Muscle layer of duodenum (tissue), 2 donors: ENCODE data around the gene ADIPOQ.
"Not testable (repeated sequence)": the region's sequence is repeated elsewhere in the genome, so short reads cannot be mapped to it uniquely, and the experiment has no call there.

ENCODE experiments used
- H3K27ac ChIP-seq: one replicate; pipeline ENCODE4 v1.7.0; 2013; ENCODE audit warnings: mild to moderate bottlenecking, low read length
- H3K27me3 ChIP-seq: one replicate; pipeline ENCODE4 v1.7.0; 2013; ENCODE audit warnings: low read depth, mild to moderate bottlenecking, control low read depth, low read length
- H3K36me3 ChIP-seq, 2 donors: one replicate each; pipeline ENCODE4 v1.7.0; 2013; ENCODE audit warnings: low read length in 2 of 2, control low read depth in 1 of 2, mild to moderate bottlenecking in 1 of 2; ENCODE audit not compliant: insufficient read depth in 2 of 2, control insufficient read depth in 1 of 2
- H3K4me1 ChIP-seq, 2 donors: one replicate each; pipeline ENCODE4 v1.7.0; 2013; ENCODE audit warnings: low read length in 2 of 2, mild to moderate bottlenecking in 2 of 2, control low read depth in 1 of 2, moderate library complexity in 1 of 2; ENCODE audit not compliant: insufficient read depth in 2 of 2, control insufficient read depth in 1 of 2
- H3K4me3 ChIP-seq, 2 donors: one replicate each; pipeline ENCODE4 v1.7.0; 2013; ENCODE audit warnings: low read length in 2 of 2, low read depth in 1 of 2, mild to moderate bottlenecking in 1 of 2
- H3K9me3 ChIP-seq, 2 donors: one replicate each; pipeline ENCODE4 v1.7.0; 2013; ENCODE audit warnings: low read length in 2 of 2, control low read depth in 1 of 2, mild to moderate bottlenecking in 1 of 2; ENCODE audit not compliant: control insufficient read depth in 1 of 2
- donor health status: healthy.

Gene ADIPOQ

DNA sequence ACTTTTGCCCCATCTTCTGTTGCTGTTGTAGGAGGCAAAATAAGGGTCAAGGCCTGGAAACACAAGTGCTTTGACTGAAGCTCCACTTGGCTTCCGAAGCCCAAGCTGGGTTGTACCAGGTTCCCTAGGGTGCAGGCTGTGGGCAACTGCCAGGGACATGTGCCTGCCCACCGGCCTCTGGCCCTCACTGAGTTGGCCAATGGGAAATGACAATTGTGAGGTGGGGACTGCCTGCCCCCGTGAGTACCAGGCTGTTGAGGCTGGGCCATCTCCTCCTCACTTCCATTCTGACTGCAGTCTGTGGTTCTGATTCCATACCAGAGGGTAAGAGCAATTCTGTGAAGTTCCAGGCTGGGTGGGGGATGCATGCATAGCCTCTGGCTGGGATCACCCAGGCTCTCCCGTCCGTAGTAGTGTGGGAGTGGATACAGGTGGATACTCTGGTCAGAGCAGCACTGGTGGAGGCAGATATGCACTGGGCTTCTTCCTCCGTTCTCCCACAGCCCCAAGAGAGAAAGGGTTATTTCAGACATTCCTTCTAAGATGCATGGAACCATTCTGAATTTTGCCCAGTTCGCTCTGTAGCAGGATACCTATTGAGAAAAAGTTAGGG lies at the start of gene ADIPOQ:
ADIPOQ (plus strand) TSS at position 285 of the 613 bp plus-strand sequence. CDS start 10,349 bp downstream, outside the sequence.
- no peaks in the 10 kb centered on the region for H3K27me3 ChIP-seq
- H3K9me3 ChIP-seq, result no peaks in the 10 kb centered on the region
- H3K27ac ChIP-seq, result no peak within 1 kb of the TSS
- no peaks in the 10 kb centered on the region for H3K36me3 ChIP-seq
- no peak within 1 kb of the TSS for H3K4me3 ChIP-seq
- no peaks in the 10 kb centered on the region for H3K4me1 ChIP-seq

GRCh38 chr3:186798239-186798874 lies 44.2 kb upstream of the ADIPOQ start:
- Histone ChIP-seq H3K4me3 (no peak overlapping the region), H3K27ac (no peak overlapping the region), H3K4me1 (no peaks in the 10 kb centered on the region), H3K9me3 (no peaks in the 10 kb centered on the region), H3K36me3 (peaks cover 6 to 36% of the 10 kb centered on the region in 2 donors), H3K27me3 (no peaks in the 10 kb centered on the region)

DNA sequence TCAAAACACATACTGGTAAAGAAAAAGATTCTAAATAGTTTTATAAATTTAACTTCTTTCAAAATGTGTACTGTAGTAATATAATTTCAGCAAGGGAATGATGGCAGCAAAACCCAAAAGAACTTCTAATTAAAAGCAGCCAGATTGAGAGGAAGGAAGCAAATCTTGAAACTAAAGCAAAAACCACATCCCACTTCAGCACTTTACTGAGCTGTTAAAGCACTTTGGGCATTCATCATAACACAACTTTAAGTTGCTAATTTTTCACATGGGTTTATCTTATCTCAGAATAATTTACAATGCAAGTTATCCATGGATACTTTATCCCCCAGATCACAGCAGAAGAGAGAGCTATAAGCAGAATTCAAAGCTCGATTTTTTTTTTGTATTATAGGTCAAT lies 42.2 kb upstream of the ADIPOQ start:
- no peaks in the 10 kb centered on the region for H3K9me3 ChIP-seq
- no peak overlapping the region for H3K4me3 ChIP-seq
- H3K27ac ChIP-seq, result no peak overlapping the region
- H3K36me3 ChIP-seq, result peaks cover 0 to 36% of the 10 kb centered on the region in 2 donors
- H3K4me1 ChIP-seq, result peaks cover under 1 to 4% of the 10 kb centered on the region in 2 donors
- H3K27me3 ChIP-seq, result no peaks in the 10 kb centered on the region

DNA sequence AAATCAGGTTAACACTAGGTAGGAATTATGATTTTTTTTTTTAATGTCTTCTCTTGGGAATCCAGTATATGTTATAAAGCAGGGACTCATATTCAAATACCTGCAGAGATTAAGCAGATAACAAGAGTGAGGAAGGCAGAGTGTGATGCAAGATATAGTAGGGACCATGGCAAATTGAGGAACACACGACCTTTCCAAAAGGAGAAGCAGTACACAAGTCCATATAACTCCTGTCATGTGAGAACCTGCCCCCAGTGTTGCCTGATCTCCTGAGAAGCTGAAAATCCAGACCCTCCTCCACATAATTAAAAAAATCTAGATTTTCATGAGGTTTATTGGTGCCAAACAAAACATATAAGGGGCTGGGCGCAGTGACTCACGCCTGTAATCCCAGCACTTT lies 39.8 kb upstream of the ADIPOQ start:
- Histone ChIP-seq H3K4me1 (peaks cover 9 to 12% of the 10 kb centered on the region in 2 donors), H3K27ac (no peak overlapping the region), H3K4me3 (no peak overlapping the region), H3K27me3 (no peaks in the 10 kb centered on the region), H3K9me3 (no peaks in the 10 kb centered on the region), H3K36me3 (peaks cover 0 to 32% of the 10 kb centered on the region in 2 donors)

DNA sequence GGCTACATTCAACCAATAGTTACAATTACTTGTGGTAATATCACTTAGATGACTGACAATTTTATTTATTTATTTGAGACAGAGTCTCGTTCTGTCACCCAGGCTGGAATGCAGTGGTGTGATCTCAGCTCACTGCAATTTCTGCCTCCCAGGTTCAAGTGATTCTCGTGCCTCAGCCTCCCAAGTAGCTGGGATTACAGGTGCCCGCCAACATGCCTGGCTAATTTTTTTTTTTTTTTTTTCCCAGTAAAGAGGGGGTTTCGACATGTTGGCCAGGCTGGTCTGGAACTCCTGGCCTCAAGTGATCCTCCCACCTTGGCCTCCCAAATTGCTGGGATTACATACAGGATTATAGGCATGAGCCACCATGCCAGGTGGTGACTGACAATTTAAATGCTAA lies 39.1 kb upstream of the ADIPOQ start:
- H3K27me3 ChIP-seq, H3K9me3 ChIP-seq, H3K4me3 ChIP-seq, H3K27ac ChIP-seq: not testable (repeated sequence)
- Histone ChIP-seq H3K4me1 (peaks cover 9 to 12% of the 10 kb centered on the region in 2 donors), H3K36me3 (peaks cover 0 to 29% of the 10 kb centered on the region in 2 donors)

GRCh38 chr3:186806089-186807055 lies 36.1 kb upstream of the ADIPOQ start, which contains the start of gene RFC4:
RFC4 (minus strand) TSS chr3:186806482; CDS start chr3:186804713, 1,769 bp downstream.
- H3K36me3 ChIP-seq, result peaks cover 0 to 7% of the 10 kb centered on the region in 2 donors
- no peaks in the 10 kb centered on the region for H3K9me3 ChIP-seq
- peak within 1 kb of the TSS; percentile 78 to 87 for H3K4me3 ChIP-seq
- H3K4me1 ChIP-seq, result peaks cover 9 to 12% of the 10 kb centered on the region in 2 donors
- H3K27me3 ChIP-seq, result no peaks in the 10 kb centered on the region
- peak within 1 kb of the TSS; percentile 80 for H3K27ac ChIP-seq

- H3K27ac ChIP-seq, result peak overlapping the region; percentile 80
- no peaks in the 10 kb centered on the region for H3K27me3 ChIP-seq
- H3K4me1 ChIP-seq, result peaks cover 9 to 12% of the 10 kb centered on the region in 2 donors
- H3K9me3 ChIP-seq, result no peaks in the 10 kb centered on the region
- peaks cover 0 to 7% of the 10 kb centered on the region in 2 donors for H3K36me3 ChIP-seq
- H3K4me3 ChIP-seq, result peak overlapping the region; percentile 78 to 87
These were observed 35.3 kb upstream of the ADIPOQ start for GRCh38 chr3:186807231-186807630.

GRCh38 chr3:186810336-186810996 lies 32.0 kb upstream of the ADIPOQ start:
- peaks cover 4 to 10% of the 10 kb centered on the region in 2 donors for H3K4me1 ChIP-seq
- no peaks in the 10 kb centered on the region for H3K27me3 ChIP-seq
- H3K27ac ChIP-seq, result no peak overlapping the region
- no peaks in the 10 kb centered on the region for H3K36me3 ChIP-seq
- H3K9me3 ChIP-seq, result no peaks in the 10 kb centered on the region
- H3K4me3 ChIP-seq, result no peak overlapping the region

DNA sequence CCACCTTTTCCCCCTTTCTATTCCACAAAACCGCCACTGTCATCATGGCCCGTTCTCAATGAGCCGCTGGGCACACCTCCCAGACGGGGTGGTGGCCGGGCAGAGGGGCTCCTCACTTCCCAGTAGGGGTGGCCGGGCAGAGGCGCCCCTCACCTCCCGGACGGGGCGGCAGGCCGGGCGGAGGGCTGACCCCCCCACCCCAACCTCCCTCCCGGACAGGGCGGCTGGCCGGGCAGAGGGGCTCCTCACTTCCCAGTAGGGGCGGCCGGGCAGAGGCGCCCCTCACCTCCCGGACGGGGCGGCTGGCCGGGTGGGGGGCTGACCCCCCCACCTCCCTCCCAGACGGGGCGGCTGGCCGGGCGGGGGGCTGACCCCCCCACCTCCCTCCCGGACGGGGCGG lies 31.2 kb upstream of the ADIPOQ start:
- H3K36me3 ChIP-seq, H3K9me3 ChIP-seq, H3K27ac ChIP-seq, H3K4me3 ChIP-seq, H3K27me3 ChIP-seq, H3K4me1 ChIP-seq: not testable (repeated sequence)

DNA sequence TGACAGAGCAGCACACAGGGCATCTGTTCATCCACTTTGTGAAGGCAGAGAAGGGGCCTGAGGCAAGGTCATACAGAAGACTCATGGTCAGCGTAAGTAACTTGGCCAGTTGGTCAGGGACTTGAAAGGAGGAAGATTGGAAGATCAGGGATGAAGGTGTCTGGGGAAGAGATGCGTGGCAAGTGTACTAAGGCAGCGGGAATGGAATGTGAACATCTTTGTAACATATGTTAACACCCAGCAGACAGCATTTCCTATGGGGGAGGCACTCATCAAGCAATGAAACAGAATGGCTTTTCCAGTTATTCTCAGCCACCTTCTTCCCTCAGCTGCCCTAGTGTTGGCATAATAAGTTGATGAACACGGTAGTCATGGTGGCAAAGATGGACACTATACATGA lies 28.4 kb upstream of the ADIPOQ start:
- Histone ChIP-seq H3K27ac (no peak overlapping the region), H3K36me3 (no peaks in the 10 kb centered on the region), H3K4me3 (no peak overlapping the region), H3K9me3 (no peaks in the 10 kb centered on the region), H3K27me3 (no peaks in the 10 kb centered on the region), H3K4me1 (no peaks in the 10 kb centered on the region)

- Histone ChIP-seq H3K27ac (no peak overlapping the region), H3K36me3 (no peaks in the 10 kb centered on the region), H3K4me1 (no peaks in the 10 kb centered on the region), H3K4me3 (no peak overlapping the region), H3K27me3 (no peaks in the 10 kb centered on the region), H3K9me3 (no peaks in the 10 kb centered on the region)
These were observed 27.1 kb upstream of the ADIPOQ start for GRCh38 chr3:186815435-186815834.
